Stimulated activated effector memory CD8-positive, alpha-beta T cell treated with anti-CD3 and anti-CD28 coated beads, Interleukin-12 subunit alpha, Interleukin-12 subunit beta, amount 100 ng/mL, for 72 hours (primary cell): Measurements from ENCODE around the gene SOX6.
"Not testable (repeated sequence)": the region's sequence is repeated elsewhere in the genome, so short reads cannot be mapped to it uniquely, and the experiment has no call there.

Experiments used
- ATAC-seq: fragments of 150-1000 bp; cut with Tn5 transposase; 2 replicates; pipeline ENCODE4 v1.10.0; 2021
- DNase-seq, 2 donors: peaks; one replicate each; pipeline ENCODE4 v3.0.0; 2021 to 2022; ENCODE audit warnings: low spot score in 2 of 2
- H3K27ac Mint-ChIP-seq: one replicate; pipeline ENCODE4 v1.8.0; 2022; ENCODE audit warnings: mild to moderate bottlenecking, mixed read lengths
- H3K36me3 Mint-ChIP-seq: one replicate; pipeline ENCODE4 v1.8.0; 2022; ENCODE audit warnings: mild to moderate bottlenecking, mixed read lengths
- H3K4me1 Mint-ChIP-seq: one replicate; pipeline ENCODE4 v1.8.0; 2022; ENCODE audit warnings: mixed read lengths
- H3K4me3 Mint-ChIP-seq: one replicate; pipeline ENCODE4 v1.8.0; 2022; ENCODE audit warnings: mild to moderate bottlenecking, mixed read lengths
- H3K9me3 Mint-ChIP-seq: one replicate; pipeline ENCODE4 v1.8.0; 2022; ENCODE audit warnings: mixed read lengths

SOX6 gene

DNA sequence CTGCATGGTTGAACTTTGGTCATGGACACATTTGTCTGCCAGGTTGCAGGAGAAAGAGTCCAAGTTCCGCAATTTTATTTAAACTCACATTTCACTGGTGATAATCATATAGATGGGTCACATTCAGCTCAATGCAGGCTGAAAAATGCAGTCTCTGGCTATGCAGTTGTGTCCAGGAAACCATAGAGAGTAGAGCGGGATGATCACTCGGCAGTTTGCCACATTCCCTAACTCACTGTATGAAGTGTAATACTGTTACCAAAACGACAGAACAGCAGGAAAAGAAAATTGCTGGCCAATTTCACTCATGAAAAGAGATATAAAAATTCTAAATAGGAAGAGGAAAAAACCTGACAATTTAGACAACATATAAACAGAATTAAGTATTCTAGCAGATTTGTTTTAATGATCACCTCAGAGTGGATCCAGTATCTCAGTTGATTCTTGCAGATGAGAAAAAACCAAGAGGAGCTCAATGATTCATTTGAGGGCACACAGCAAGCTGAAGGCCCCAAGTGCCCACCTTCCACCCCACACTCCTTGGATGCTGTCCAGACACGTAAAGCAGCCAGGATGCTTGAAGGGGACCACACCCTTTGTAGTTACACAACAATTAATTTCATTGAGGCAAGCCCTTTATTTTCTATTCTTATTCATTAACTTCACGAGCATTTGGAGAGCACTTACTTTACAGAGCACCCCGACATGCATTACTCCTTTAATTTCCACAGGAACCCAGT lies 422.3 kb downstream of the SOX6 start:
- no peak for ATAC-seq
- H3K9me3 Mint-ChIP-seq = peaks cover 3% of the 10 kb centered on the region
- DNase-seq = no peak
- H3K36me3 Mint-ChIP-seq = no peaks in the 10 kb centered on the region
- no peak overlapping the region for H3K27ac Mint-ChIP-seq
- no peaks in the 10 kb centered on the region for H3K4me1 Mint-ChIP-seq
- H3K4me3 Mint-ChIP-seq = no peak overlapping the region

- DNase-seq = no peak
- peaks cover 7% of the 10 kb centered on the region for H3K9me3 Mint-ChIP-seq
Observed at GRCh38 chr11:15932417-15932816, 423.9 kb downstream of the SOX6 start.

GRCh38 chr11:15931497-15931896 lies 424.8 kb downstream of the SOX6 start:
- H3K4me3 Mint-ChIP-seq = no peak overlapping the region
- peaks cover 7% of the 10 kb centered on the region for H3K9me3 Mint-ChIP-seq
- H3K27ac Mint-ChIP-seq = no peak overlapping the region
- DNase-seq (no peak), ATAC-seq (no peak)
- H3K4me1 Mint-ChIP-seq = no peaks in the 10 kb centered on the region
- no peaks in the 10 kb centered on the region for H3K36me3 Mint-ChIP-seq

More at GRCh38 chr11:15932417-15932816, 423.9 kb downstream of the SOX6 start:
- ATAC-seq = no peak
- H3K36me3 Mint-ChIP-seq = no peaks in the 10 kb centered on the region
- H3K4me1 Mint-ChIP-seq = no peaks in the 10 kb centered on the region
- no peak overlapping the region for H3K27ac Mint-ChIP-seq
- no peak overlapping the region for H3K4me3 Mint-ChIP-seq

DNA sequence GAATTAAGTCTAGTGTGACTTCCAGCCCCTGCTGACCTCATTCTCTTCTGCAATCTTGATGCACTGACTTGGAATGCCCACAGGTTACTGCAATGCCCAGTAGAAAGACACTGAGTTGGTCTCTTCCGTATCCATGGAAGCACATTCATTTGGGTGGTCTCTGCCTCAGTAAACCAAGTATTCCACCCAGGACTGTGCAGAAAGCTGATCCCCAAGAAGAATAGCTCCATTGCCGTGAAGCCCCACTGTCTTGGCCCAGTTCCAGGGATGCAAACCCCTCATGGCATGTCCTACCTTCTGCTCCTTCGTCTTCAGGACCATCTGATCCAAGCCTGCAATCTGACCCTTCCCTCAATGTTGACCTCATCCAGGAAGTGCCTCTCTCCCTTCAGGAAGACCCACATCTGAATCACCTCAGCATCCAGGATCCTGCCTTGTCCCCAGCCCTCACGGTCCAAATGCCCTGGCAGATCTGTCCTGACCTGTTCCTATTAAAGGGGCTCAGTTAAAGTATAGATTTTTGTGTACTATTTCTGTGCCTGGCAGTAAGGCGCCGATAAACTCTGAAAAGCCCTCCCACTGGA lies 425.8 kb downstream of the SOX6 start:
- H3K27ac Mint-ChIP-seq = no peak overlapping the region
- no peaks in the 10 kb centered on the region for H3K36me3 Mint-ChIP-seq
- no peaks in the 10 kb centered on the region for H3K4me1 Mint-ChIP-seq
- H3K4me3 Mint-ChIP-seq = no peak overlapping the region
- ATAC-seq (no peak), DNase-seq (no peak)
- peaks cover 9% of the 10 kb centered on the region for H3K9me3 Mint-ChIP-seq

DNA sequence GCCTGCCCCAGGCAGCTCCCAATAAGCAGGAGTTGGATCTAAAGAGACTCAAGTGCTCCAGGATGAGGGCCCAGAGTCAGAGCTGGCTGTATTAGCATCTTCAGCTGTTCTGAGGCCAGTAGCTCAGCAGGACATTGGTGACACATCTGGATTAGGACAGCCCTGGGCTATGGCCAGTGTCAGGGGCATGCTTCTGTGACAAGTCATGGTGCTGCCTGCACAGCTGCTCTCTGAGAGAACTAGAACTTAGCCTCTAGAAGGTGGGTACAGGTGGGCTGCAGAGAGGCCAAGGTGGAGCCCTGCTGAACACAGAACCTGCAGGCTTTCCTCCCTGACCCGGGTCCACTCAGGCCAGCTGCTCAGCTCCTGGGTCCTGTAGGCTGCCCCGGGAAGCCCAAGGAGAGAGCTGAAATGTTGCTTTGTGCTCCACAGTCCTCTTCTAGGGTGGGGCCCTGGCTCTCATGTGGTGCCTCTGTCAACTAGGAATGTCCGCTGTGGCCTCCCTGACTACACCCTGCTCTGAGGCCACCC lies 426.9 kb downstream of the SOX6 start:
- DNase-seq = no peak
- no peak overlapping the region for H3K27ac Mint-ChIP-seq
- H3K9me3 Mint-ChIP-seq = peaks cover 10% of the 10 kb centered on the region

GRCh38 chr11:15927864-15928217 lies 428.5 kb downstream of the SOX6 start:
- DNase-seq (no peak), ATAC-seq (no peak)
- Mint-ChIP-seq H3K4me1 (no peaks in the 10 kb centered on the region), H3K9me3 (peaks cover 10% of the 10 kb centered on the region), H3K36me3 (no peaks in the 10 kb centered on the region), H3K27ac (no peak overlapping the region), H3K4me3 (no peak overlapping the region)

More for the DNA sequence above, 426.9 kb downstream of the SOX6 start:
- Mint-ChIP-seq H3K4me1 (no peaks in the 10 kb centered on the region), H3K36me3 (no peaks in the 10 kb centered on the region), H3K4me3 (no peak overlapping the region)
- no peak for ATAC-seq

GRCh38 chr11:15927196-15927863 lies 429.0 kb downstream of the SOX6 start:
- Mint-ChIP-seq H3K4me1 (no peaks in the 10 kb centered on the region), H3K36me3 (no peaks in the 10 kb centered on the region), H3K9me3 (peaks cover 10% of the 10 kb centered on the region), H3K4me3 (no peak overlapping the region), H3K27ac (no peak overlapping the region)
- ATAC-seq (no peak), DNase-seq (no peak)

DNA sequence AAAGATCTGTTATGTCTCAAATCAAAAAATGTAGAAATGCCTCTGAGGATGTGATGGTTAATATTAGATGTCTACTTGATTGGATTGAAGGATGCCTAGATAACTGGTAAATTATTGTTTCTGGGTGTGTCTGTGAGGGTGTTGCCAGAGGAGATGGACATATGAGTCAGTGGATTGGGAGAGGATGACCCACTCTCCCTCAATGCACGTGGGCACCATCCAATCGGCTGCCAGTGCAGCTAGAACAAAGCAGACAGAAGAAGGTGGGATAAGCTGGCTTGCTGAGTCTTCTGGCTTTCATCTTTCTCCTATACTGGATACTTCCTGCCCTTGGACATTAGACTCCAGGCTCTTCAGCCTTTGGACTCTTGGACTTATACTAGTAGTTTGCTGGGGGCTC lies 430.3 kb downstream of the SOX6 start:
- Mint-ChIP-seq H3K4me1 (no peaks in the 10 kb centered on the region), H3K36me3 (no peaks in the 10 kb centered on the region), H3K9me3 (peaks cover 12% of the 10 kb centered on the region), H3K27ac (no peak overlapping the region), H3K4me3 (no peak overlapping the region)
- no peak for ATAC-seq
- DNase-seq = no peak

- H3K36me3 Mint-ChIP-seq = no peaks in the 10 kb centered on the region
- H3K9me3 Mint-ChIP-seq = peaks cover 12% of the 10 kb centered on the region
- H3K27ac Mint-ChIP-seq = no peak overlapping the region
- ATAC-seq (no peak), DNase-seq (no peak)
- no peak overlapping the region for H3K4me3 Mint-ChIP-seq
- no peaks in the 10 kb centered on the region for H3K4me1 Mint-ChIP-seq
Observed at GRCh38 chr11:15923183-15923582, 433.2 kb downstream of the SOX6 start.

- ATAC-seq, H3K36me3 Mint-ChIP-seq, H3K27ac Mint-ChIP-seq, DNase-seq, H3K4me1 Mint-ChIP-seq, H3K4me3 Mint-ChIP-seq: not testable (repeated sequence)
- H3K9me3 Mint-ChIP-seq = peaks cover 12% of the 10 kb centered on the region
Observed at GRCh38 chr11:15922745-15923144, 433.6 kb downstream of the SOX6 start.

DNA sequence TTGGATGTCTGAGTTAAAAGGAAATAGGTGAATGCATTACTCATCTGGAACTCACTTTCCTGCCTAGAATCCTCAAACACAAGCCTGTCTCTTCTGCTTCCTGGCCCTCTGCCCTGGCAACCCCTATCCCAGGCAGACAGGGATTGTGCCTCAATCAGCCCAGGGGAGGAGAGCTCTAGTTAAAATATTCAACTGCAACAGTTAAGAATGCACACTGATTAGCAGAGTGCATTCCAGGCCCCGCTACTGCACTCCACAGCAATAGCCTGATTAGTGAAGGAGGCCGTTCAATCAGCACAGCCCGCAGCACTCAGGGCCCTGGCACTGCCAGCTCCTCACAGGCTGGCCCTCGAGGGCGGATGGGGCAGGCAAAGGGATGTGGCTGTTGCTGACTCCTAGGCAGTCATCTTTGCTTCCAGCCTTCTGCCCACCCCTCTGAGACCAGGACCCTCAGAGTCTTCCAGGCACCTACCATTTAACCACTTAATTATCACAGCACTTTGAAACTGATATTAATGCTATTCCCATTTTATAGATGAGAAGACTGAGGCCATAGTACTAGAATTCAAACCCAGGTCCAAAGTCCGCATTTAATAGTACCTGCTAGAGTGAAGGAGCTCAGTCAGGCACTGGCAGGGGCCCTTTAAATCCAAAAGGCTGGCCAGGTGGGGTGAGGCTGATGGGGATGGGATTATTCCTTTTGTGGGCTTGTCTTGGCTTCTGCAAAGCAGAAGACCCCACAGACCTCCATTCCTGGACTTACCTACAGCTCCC lies 435.3 kb downstream of the SOX6 start:
- H3K36me3 Mint-ChIP-seq = no peaks in the 10 kb centered on the region
- H3K27ac Mint-ChIP-seq = no peak overlapping the region
- DNase-seq = no peak

GRCh38 chr11:15918674-15919073 lies 437.7 kb downstream of the SOX6 start:
- Mint-ChIP-seq H3K4me1 (no peaks in the 10 kb centered on the region), H3K9me3 (peaks cover 9% of the 10 kb centered on the region), H3K4me3 (no peak overlapping the region), H3K27ac (no peak overlapping the region), H3K36me3 (no peaks in the 10 kb centered on the region)
- DNase-seq (no peak), ATAC-seq (no peak)

More for the DNA sequence above, 435.3 kb downstream of the SOX6 start:
- H3K4me3 Mint-ChIP-seq = no peak overlapping the region
- H3K4me1 Mint-ChIP-seq = no peaks in the 10 kb centered on the region
- peaks cover 12% of the 10 kb centered on the region for H3K9me3 Mint-ChIP-seq
- ATAC-seq = no peak

GRCh38 chr11:15918212-15918611 lies 438.1 kb downstream of the SOX6 start:
- DNase-seq = no peak
- Mint-ChIP-seq H3K36me3 (no peaks in the 10 kb centered on the region), H3K9me3 (peaks cover 9% of the 10 kb centered on the region), H3K4me3 (no peak overlapping the region), H3K4me1 (no peaks in the 10 kb centered on the region), H3K27ac (no peak overlapping the region)
- ATAC-seq = no peak
